ENCODE measurements around the gene APOC3.

APOC3 gene

GRCh38 chr11:116851626-116852025 lies 21.9 kb downstream of the APOC3 start:
- no peak overlapping the region for H3K27ac ChIP-seq (ENCODE audit: low read length)
- no peak overlapping the region for H2AFZ ChIP-seq (ENCODE audit: low read depth, low read length)
- H3K36me3 ChIP-seq (replicated peaks; ENCODE audit: low read depth, low read length) = peaks cover 12% of the 10 kb centered on the region

DNA sequence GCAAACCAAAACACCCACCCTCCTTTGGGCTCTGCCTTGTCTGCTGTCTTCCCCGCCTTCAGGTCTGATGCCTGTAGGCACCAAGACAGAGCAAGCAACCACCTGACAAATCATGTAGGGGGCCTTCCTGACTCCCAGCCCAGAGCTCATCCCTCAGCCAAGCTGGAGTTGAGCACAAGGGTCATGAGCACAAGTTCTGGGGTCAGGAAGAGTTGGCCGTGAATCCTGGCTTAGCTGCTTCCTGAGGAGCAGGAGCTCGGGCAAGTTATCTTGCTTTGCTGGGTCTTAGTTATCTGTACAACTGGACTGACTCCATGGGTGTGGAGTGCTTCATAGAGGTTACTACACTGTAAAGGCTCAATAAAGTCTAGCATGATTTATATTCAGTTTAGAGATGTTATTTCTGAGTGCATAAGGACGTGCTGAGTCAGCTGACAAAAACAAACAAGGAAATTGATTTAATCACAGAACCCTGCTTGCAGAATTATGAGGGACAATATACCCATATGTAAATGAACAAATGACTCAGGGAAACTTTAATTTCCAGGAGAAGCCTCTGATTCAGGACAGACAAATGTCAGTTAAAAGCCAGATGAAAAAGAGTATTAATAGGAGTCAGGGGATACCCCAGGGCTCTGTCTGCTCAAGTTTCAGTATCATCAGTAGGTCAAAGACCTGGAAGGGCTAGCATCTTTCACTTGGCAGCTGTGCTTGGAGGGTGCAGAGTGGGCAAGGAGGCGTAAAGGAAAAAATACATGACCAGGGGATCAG lies 22.7 kb downstream of the APOC3 start:
- Histone ChIP-seq H4K20me1 (ENCODE audit: insufficient read depth, low read length) (no peaks in the 10 kb centered on the region), H3K27ac (ENCODE audit: low read length) (no peak overlapping the region), H3K9ac (ENCODE audit: low read length) (no peak overlapping the region), H3K36me3 (replicated peaks; ENCODE audit: low read depth, low read length) (peaks cover 11% of the 10 kb centered on the region), H2AFZ (ENCODE audit: low read depth, low read length) (no peak overlapping the region), H3K4me1 (ENCODE audit: low read length) (peaks cover 22% of the 10 kb centered on the region), H3K9me3 (ENCODE audit: insufficient read depth, low read length) (no peaks in the 10 kb centered on the region), H3K4me2 (ENCODE audit: low read length) (peak overlapping the region; percentile 21; the same call in 1 of the 2 replicates), H3K4me3 (ENCODE audit: low read length) (no peak overlapping the region), H3K79me2 (ENCODE audit: low read length) (no peaks in the 10 kb centered on the region), H3K27me3 (ENCODE audit: low read depth, low read length) (no peaks in the 10 kb centered on the region)
- no peak for TF ChIP-seq CTCF (IDR thresholded peaks at IDR 0.05; ENCODE audit: low read depth, low read length)
- TF ChIP-seq EZH2phosphoT487 (IDR thresholded peaks at IDR 0.05; ENCODE audit: low read depth) = no peak

More at GRCh38 chr11:116851626-116852025, 21.9 kb downstream of the APOC3 start:
- Histone ChIP-seq H3K9me3 (ENCODE audit: insufficient read depth, low read length) (no peaks in the 10 kb centered on the region), H3K4me1 (ENCODE audit: low read length) (peaks cover 22% of the 10 kb centered on the region), H3K4me3 (ENCODE audit: low read length) (no peak overlapping the region), H3K9ac (ENCODE audit: low read length) (no peak overlapping the region), H3K4me2 (ENCODE audit: low read length) (no peak overlapping the region), H3K27me3 (ENCODE audit: low read depth, low read length) (no peaks in the 10 kb centered on the region), H4K20me1 (ENCODE audit: insufficient read depth, low read length) (no peaks in the 10 kb centered on the region), H3K79me2 (ENCODE audit: low read length) (no peaks in the 10 kb centered on the region)
- TF ChIP-seq CTCF (IDR thresholded peaks at IDR 0.05; ENCODE audit: low read depth, low read length) (no peak), EZH2phosphoT487 (IDR thresholded peaks at IDR 0.05; ENCODE audit: low read depth) (no peak)

DNA sequence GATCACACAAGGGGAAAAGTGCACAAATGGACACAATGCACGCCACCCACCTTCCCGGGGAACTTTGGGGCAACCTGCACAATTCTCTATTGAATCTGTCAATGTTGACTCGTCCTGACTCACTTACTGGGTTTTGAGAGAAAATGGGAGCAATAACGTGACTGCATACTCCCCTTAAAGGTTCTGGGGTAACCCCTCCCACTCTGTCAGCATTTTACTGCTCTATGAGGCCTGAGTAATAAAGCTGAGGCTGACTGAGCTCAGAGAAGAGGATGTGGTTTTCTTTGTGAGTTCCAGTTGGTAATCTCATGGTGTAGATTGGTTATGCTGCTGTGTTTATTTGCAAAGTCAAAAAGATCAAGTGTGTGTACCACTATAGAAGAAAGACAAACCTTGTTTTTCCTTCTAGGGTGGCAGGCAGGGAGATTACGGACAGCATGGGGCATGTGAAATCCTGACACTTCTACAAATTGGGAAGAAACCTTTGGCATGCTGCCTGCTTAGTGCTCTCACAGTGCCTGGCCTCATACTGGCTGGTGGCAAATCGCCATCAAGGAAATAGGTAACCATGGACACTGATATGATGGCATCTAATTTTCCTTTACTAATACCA lies 23.9 kb downstream of the APOC3 start:
- H3K79me2 ChIP-seq (ENCODE audit: low read length) = no peaks in the 10 kb centered on the region
- H3K36me3 ChIP-seq (replicated peaks; ENCODE audit: low read depth, low read length) = peaks cover 19% of the 10 kb centered on the region
- H3K27me3 ChIP-seq (ENCODE audit: low read depth, low read length) = no peaks in the 10 kb centered on the region
- H4K20me1 ChIP-seq (ENCODE audit: insufficient read depth, low read length) = no peaks in the 10 kb centered on the region
- TF ChIP-seq CTCF (IDR thresholded peaks at IDR 0.05; ENCODE audit: low read depth, low read length) = no peak
- TF ChIP-seq EZH2phosphoT487 (IDR thresholded peaks at IDR 0.05; ENCODE audit: low read depth) = no peak
- H2AFZ ChIP-seq (ENCODE audit: low read depth, low read length) = no peak overlapping the region
- H3K4me1 ChIP-seq (ENCODE audit: low read length) = peaks cover 22% of the 10 kb centered on the region
- H3K4me2 ChIP-seq (ENCODE audit: low read length) = peak overlapping the region; percentile 21
- peak overlapping the region; percentile 18; the same call in 1 of the 2 replicates for H3K27ac ChIP-seq (ENCODE audit: low read length)
- no peak overlapping the region for H3K4me3 ChIP-seq (ENCODE audit: low read length)
- no peaks in the 10 kb centered on the region for H3K9me3 ChIP-seq (ENCODE audit: insufficient read depth, low read length)
- H3K9ac ChIP-seq (ENCODE audit: low read length) = no peak overlapping the region

DNA sequence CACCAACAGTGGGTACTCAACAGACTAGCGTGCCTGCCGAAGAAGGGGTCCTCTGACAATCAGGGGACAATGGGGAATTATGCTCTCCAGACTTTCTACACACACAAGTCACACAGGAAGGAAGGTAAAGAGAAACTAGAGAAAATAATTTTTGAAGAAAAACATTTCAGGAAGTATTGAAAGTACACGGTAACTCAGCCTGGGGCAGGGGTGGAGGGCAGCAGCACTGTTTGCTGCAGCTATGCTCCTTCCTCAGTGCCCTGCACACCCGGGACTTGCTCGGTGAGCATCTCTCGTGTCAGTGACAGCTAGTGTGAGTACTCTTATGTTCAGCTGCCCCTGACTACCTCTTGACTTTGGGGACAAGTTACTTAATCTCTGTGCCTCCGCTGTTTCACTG lies 25.7 kb downstream of the APOC3 start:
- H2AFZ ChIP-seq (ENCODE audit: low read depth, low read length) = no peak overlapping the region
- no peak overlapping the region for H3K9ac ChIP-seq (ENCODE audit: low read length)
- TF ChIP-seq EZH2phosphoT487 (IDR thresholded peaks at IDR 0.05; ENCODE audit: low read depth) = no peak
- no peak overlapping the region for H3K27ac ChIP-seq (ENCODE audit: low read length)
- peaks cover 28% of the 10 kb centered on the region for H3K36me3 ChIP-seq (replicated peaks; ENCODE audit: low read depth, low read length)
- no peaks in the 10 kb centered on the region for H4K20me1 ChIP-seq (ENCODE audit: insufficient read depth, low read length)
- no peaks in the 10 kb centered on the region for H3K9me3 ChIP-seq (ENCODE audit: insufficient read depth, low read length)
- no peaks in the 10 kb centered on the region for H3K79me2 ChIP-seq (ENCODE audit: low read length)
- no peak overlapping the region for H3K4me3 ChIP-seq (ENCODE audit: low read length)
- H3K27me3 ChIP-seq (ENCODE audit: low read depth, low read length) = no peaks in the 10 kb centered on the region
- H3K4me2 ChIP-seq (ENCODE audit: low read length) = no peak overlapping the region
- H3K4me1 ChIP-seq (ENCODE audit: low read length) = peaks cover 22% of the 10 kb centered on the region
